HepG2 (cell line): ENCODE data around the gene IGF2BP1. TPM values are rescaled to one million over a fixed set of nuclear protein-coding genes. Genes with fewer than 3 reads are reported as not detected.

Source experiments
- ATRX ChIP-seq: sonication (generic); formaldehyde crosslinking; IDR thresholded peaks from 2 replicates; pipeline ENCODE4 v1.4.0; 2020; ENCODE audit warnings: missing genetic modification reagents, borderline replicate concordance
- FOXM1 ChIP-seq: sonication (generic); formaldehyde crosslinking; IDR thresholded peaks from 2 replicates; pipeline ENCODE4 v1.5.0; 2020; ENCODE audit warnings: missing genetic modification reagents
- HNRNPL ChIP-seq: fragments of 200-400 bp; formaldehyde crosslinking; IDR thresholded peaks from 2 replicates; pipeline ENCODE4 v1.6.1; 2017; ENCODE audit warnings: mild to moderate bottlenecking, low read depth, low read length
- HNRNPLL ChIP-seq: fragments of 200-400 bp; formaldehyde crosslinking; IDR thresholded peaks from 2 replicates; pipeline ENCODE4 v1.6.1; 2017; ENCODE audit warnings: mild to moderate bottlenecking, low read depth, low read length; ENCODE audit not compliant: poor library complexity, severe bottlenecking
- NFATC3 ChIP-seq: sonication (generic); formaldehyde crosslinking; IDR thresholded peaks from 2 replicates; pipeline ENCODE4 v1.5.1; 2020; ENCODE audit warnings: mild to moderate bottlenecking, missing genetic modification reagents
- PHB2 ChIP-seq: fragments of 450-650 bp; IDR thresholded peaks from 2 replicates; pipeline ENCODE4 v1.6.1; 2018; ENCODE audit not compliant: partially characterized antibody
- RCOR2 ChIP-seq: IDR thresholded peaks from 2 replicates; pipeline ENCODE4 v1.6.1; 2016; ENCODE audit warnings: missing biosample characterization, missing genetic modification reagents
- RELA ChIP-seq: sonication (generic); formaldehyde crosslinking; IDR thresholded peaks from 2 replicates; pipeline ENCODE4 v1.4.0; 2020; ENCODE audit warnings: missing genetic modification reagents
- STAG1 ChIP-seq: sonication (generic); formaldehyde crosslinking; IDR thresholded peaks from 2 replicates; pipeline ENCODE4 v1.4.0; 2020; ENCODE audit warnings: missing genetic modification reagents
- TP53 ChIP-seq: sonication (generic); formaldehyde crosslinking; conservative IDR thresholded peaks from 2 replicates; pipeline ENCODE4 v1.4.0; 2020; ENCODE audit warnings: missing genetic modification reagents
- TSC22D2 ChIP-seq: sonication (generic); formaldehyde crosslinking; IDR thresholded peaks from 2 replicates; pipeline ENCODE4 v1.5.1; 2020; ENCODE audit warnings: missing genetic modification reagents, mild to moderate bottlenecking, borderline replicate concordance
- ZNF207 ChIP-seq: fragments of 450-650 bp; IDR thresholded peaks from 2 replicates; pipeline ENCODE4 v1.6.1; 2016; ENCODE audit warnings: antibody characterized with exemption, borderline replicate concordance
- ZNF235 ChIP-seq: sonication (generic); formaldehyde crosslinking; IDR thresholded peaks from 2 replicates; pipeline ENCODE4 v1.8.1; 2023; ENCODE audit warnings: mild to moderate bottlenecking, missing genetic modification reagents, borderline replicate concordance
- ZNF430 ChIP-seq: sonication (generic); formaldehyde crosslinking; IDR thresholded peaks from 2 replicates; pipeline ENCODE4 v1.9.0; 2021; ENCODE audit warnings: mild to moderate bottlenecking, missing genetic modification reagents
- polyA plus RNA-seq, 8 experiments: library from polyadenylated mRNA; depleted of rRNA in 3 of 8; stranded (reverse) in 7 of 8; unstranded in 1 of 8; fragments of >200 nt; fragmentation: Illumina TruSeq in 4 of 8; extraction: Trizol in 4 of 8; gene quantifications; 2 replicates each; pipeline versions ENCODE4 v1.2.1 to v1.2.3, GENCODE V29; 2011 to 2016; ENCODE audit warnings: low read depth in 4 of 8, missing spikeins in 1 of 8, mixed read lengths in 1 of 8; ENCODE audit not compliant: insufficient read depth in 1 of 8
- total RNA-seq, 5 experiments: library from RNA; depleted of rRNA; stranded (reverse); fragments of >200 nt; fragmentation: Illumina TruSeq; extraction: Trizol; gene quantifications; 2 replicates each; pipeline ENCODE4 v1.2.3, GENCODE V29; 2016; ENCODE audit warnings: low read depth in 1 of 5
- TF ChIP-seq, protein P1 (sequence below): IDR thresholded peaks from 2 replicates; pipeline ENCODE4 v1.6.1; 2016; ENCODE audit warnings: missing compliant biosample characterization, missing genetic modification reagents, borderline replicate concordance
- TF ChIP-seq, protein P2 (sequence below): sonication (generic); formaldehyde crosslinking; IDR thresholded peaks from 2 replicates; pipeline ENCODE4 v1.4.0; 2020; ENCODE audit warnings: missing genetic modification reagents, borderline replicate concordance
- TF ChIP-seq, protein P3 (sequence below): sonication (generic); formaldehyde crosslinking; IDR thresholded peaks from 2 replicates; pipeline ENCODE4 v1.5.1; 2020; ENCODE audit warnings: mild to moderate bottlenecking, missing genetic modification reagents, moderate library complexity
- TF ChIP-seq, protein P4 (sequence below): fragments of 450-650 bp; IDR thresholded peaks from 2 replicates; pipeline ENCODE4 v1.6.1; 2016
- TF ChIP-seq, protein P5 (sequence below): sonication (generic); formaldehyde crosslinking; IDR thresholded peaks from 2 replicates; pipeline ENCODE4 v1.8.0; 2022; ENCODE audit warnings: missing genetic modification reagents, mild to moderate bottlenecking, borderline replicate concordance
- TF ChIP-seq, protein P6 (sequence below): sonication (generic); formaldehyde crosslinking; IDR thresholded peaks from 2 replicates; pipeline ENCODE4 v1.5.0; 2020; ENCODE audit warnings: mild to moderate bottlenecking, missing genetic modification reagents

Gene IGF2BP1
- total and polyA plus RNA-seq, 2 of the 13 experiments (the other 11 are each of a cell fraction or from before 2014, with no cell fraction given) = 29.7 to 75.1 TPM

DNA sequence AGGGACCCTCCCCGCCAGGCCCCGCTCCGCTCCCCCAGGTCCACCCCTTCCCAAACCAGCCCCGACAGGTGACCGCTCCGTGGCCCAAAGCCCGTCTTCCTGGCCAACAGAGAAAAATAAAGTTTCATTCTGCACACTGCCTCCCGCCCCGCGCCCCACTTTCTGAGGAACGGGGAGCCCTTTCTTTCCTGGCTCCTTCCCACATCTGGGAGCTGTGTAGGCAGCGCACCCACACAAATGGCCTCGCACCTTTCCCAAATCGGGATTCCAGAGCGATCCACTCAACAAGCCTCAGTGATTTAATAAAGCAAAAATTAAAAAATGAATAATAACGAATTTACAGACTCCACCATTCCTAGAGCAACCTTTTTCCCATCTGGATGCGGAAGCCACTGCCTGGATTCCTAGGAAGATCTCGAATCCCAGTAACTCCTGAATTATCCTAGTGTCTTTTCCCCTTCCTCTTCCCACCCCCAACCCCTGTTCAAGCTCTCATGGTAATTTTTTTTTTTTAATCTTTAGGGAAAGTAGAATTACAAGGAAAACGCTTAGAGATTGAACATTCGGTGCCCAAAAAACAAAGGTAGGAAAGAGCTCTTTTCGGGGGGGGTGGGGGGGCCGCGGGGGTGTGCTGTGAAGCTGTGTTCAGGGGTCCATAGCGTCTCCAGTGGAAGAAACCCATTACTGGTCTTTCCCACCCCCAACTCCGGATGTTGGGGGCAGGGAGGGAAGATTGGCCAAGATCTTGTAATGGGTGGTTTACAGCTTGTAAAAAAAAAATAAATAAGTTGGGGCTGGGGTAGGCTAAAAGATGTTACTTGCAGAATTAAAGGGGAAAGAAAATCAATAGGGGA is 1.6 kb downstream of the IGF2BP1 start (continued):
- TF ChIP-seq, protein P1, sequence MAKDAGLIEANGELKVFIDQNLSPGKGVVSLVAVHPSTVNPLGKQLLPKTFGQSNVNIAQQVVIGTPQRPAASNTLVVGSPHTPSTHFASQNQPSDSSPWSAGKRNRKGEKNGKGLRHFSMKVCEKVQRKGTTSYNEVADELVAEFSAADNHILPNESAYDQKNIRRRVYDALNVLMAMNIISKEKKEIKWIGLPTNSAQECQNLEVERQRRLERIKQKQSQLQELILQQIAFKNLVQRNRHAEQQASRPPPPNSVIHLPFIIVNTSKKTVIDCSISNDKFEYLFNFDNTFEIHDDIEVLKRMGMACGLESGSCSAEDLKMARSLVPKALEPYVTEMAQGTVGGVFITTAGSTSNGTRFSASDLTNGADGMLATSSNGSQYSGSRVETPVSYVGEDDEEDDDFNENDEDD (CRISPR knock-in tag) = no peak
- TF ChIP-seq RELA (CRISPR knock-in tag) (no peak), TP53 (CRISPR knock-in tag) (no peak), ZNF235 (no peak; the same call in 1 of the 2 replicates), ZNF430 (CRISPR knock-in tag) (no peak), FOXM1 (CRISPR knock-in tag) (no peak), ATRX (CRISPR knock-in tag) (no peak), PHB2 (no peak), TSC22D2 (no peak), NFATC3 (CRISPR knock-in tag) (no peak), ZNF207 (no peak), STAG1 (CRISPR knock-in tag) (no peak), HNRNPL (0 out of 2 replicates have a peak, but pooled peaks have one; percentile 2), RCOR2 (CRISPR knock-in tag) (0 out of 2 replicates have a peak, but pooled peaks have one; percentile 26), HNRNPLL (no peak)
- TF ChIP-seq, protein P2, sequence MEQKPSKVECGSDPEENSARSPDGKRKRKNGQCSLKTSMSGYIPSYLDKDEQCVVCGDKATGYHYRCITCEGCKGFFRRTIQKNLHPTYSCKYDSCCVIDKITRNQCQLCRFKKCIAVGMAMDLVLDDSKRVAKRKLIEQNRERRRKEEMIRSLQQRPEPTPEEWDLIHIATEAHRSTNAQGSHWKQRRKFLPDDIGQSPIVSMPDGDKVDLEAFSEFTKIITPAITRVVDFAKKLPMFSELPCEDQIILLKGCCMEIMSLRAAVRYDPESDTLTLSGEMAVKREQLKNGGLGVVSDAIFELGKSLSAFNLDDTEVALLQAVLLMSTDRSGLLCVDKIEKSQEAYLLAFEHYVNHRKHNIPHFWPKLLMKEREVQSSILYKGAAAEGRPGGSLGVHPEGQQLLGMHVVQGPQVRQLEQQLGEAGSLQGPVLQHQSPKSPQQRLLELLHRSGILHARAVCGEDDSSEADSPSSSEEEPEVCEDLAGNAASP = no peak
- TF ChIP-seq, protein P3, sequence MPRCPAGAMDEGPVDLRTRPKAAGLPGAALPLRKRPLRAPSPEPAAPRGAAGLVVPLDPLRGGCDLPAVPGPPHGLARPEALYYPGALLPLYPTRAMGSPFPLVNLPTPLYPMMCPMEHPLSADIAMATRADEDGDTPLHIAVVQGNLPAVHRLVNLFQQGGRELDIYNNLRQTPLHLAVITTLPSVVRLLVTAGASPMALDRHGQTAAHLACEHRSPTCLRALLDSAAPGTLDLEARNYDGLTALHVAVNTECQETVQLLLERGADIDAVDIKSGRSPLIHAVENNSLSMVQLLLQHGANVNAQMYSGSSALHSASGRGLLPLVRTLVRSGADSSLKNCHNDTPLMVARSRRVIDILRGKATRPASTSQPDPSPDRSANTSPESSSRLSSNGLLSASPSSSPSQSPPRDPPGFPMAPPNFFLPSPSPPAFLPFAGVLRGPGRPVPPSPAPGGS = no peak
- TF ChIP-seq, protein P4, sequence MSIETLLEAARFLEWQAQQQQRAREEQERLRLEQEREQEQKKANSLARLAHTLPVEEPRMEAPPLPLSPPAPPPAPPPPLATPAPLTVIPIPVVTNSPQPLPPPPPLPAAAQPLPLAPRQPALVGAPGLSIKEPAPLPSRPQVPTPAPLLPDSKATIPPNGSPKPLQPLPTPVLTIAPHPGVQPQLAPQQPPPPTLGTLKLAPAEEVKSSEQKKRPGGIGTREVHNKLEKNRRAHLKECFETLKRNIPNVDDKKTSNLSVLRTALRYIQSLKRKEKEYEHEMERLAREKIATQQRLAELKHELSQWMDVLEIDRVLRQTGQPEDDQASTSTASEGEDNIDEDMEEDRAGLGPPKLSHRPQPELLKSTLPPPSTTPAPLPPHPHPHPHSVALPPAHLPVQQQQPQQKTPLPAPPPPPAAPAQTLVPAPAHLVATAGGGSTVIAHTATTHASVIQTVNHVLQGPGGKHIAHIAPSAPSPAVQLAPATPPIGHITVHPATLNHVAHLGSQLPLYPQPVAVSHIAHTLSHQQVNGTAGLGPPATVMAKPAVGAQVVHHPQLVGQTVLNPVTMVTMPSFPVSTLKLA = no peak
- TF ChIP-seq, protein P5, sequence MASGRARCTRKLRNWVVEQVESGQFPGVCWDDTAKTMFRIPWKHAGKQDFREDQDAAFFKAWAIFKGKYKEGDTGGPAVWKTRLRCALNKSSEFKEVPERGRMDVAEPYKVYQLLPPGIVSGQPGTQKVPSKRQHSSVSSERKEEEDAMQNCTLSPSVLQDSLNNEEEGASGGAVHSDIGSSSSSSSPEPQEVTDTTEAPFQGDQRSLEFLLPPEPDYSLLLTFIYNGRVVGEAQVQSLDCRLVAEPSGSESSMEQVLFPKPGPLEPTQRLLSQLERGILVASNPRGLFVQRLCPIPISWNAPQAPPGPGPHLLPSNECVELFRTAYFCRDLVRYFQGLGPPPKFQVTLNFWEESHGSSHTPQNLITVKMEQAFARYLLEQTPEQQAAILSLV (CRISPR knock-in tag) = no peak
- TF ChIP-seq, protein P6, sequence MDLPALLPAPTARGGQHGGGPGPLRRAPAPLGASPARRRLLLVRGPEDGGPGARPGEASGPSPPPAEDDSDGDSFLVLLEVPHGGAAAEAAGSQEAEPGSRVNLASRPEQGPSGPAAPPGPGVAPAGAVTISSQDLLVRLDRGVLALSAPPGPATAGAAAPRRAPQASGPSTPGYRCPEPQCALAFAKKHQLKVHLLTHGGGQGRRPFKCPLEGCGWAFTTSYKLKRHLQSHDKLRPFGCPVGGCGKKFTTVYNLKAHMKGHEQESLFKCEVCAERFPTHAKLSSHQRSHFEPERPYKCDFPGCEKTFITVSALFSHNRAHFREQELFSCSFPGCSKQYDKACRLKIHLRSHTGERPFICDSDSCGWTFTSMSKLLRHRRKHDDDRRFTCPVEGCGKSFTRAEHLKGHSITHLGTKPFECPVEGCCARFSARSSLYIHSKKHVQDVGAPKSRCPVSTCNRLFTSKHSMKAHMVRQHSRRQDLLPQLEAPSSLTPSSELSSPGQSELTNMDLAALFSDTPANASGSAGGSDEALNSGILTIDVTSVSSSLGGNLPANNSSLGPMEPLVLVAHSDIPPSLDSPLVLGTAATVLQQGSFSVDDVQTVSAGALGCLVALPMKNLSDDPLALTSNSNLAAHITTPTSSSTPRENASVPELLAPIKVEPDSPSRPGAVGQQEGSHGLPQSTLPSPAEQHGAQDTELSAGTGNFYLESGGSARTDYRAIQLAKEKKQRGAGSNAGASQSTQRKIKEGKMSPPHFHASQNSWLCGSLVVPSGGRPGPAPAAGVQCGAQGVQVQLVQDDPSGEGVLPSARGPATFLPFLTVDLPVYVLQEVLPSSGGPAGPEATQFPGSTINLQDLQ = no peak
